HEK293T (cell line): ENCODE measurements around the gene SFI1.
A peak's percentile ranks its signal among the peaks of the same experiment; 100 is the strongest.
"Not testable (repeated sequence)": the region's sequence is repeated elsewhere in the genome, so short reads cannot be mapped to it uniquely, and the experiment has no call there.

Experiments
- CTCF ChIA-PET: fragments of 350-600 bp; formaldehyde crosslinking; extraction: SDS; loops from one replicate; lab custom pipeline; 2021; ENCODE audit warnings: antibody characterized with exemption, inconsistent platforms; lab: Yijun Ruan, JAX
- POLR2A ChIA-PET: fragments of 350-600 bp; formaldehyde crosslinking; extraction: SDS; loops from one replicate; lab custom pipeline; 2020; ENCODE audit warnings: antibody characterized with exemption, inconsistent platforms; lab: Yijun Ruan, JAX
- DNase-seq: peaks from one replicate; pipeline ENCODE4 v3.0.0; 2012; ENCODE audit warnings: mixed read lengths; ENCODE audit errors: extremely low spot score
- ARNT ChIP-seq: fragments of 450-650 bp; IDR thresholded peaks from 2 replicates; pipeline ENCODE4 v1.6.1; 2017; ENCODE audit warnings: mild to moderate bottlenecking
- BHLHE40 ChIP-seq: fragments of 450-650 bp; IDR thresholded peaks from 2 replicates; pipeline ENCODE4 v1.6.1; 2016; ENCODE audit warnings: mild to moderate bottlenecking, moderate library complexity, borderline replicate concordance
- CTBP1 ChIP-seq: fragments of 450-650 bp; IDR thresholded peaks from 2 replicates; pipeline ENCODE4 v1.6.1; 2016; ENCODE audit warnings: borderline replicate concordance
- ELF4 ChIP-seq: fragments of 450-650 bp; IDR thresholded peaks from 2 replicates; pipeline ENCODE4 v1.6.1; 2017; ENCODE audit warnings: antibody characterized with exemption
- FOXA1 ChIP-seq: fragments of 450-650 bp; IDR thresholded peaks from 2 replicates; pipeline ENCODE4 v1.6.1; 2016; ENCODE audit warnings: mild to moderate bottlenecking
- FOXK2 ChIP-seq: fragments of 450-650 bp; IDR thresholded peaks from 2 replicates; pipeline ENCODE4 v1.6.1; 2016; ENCODE audit warnings: mild to moderate bottlenecking
- FOXM1 ChIP-seq: fragments of 450-650 bp; IDR thresholded peaks from 2 replicates; pipeline ENCODE4 v1.6.1; 2017; ENCODE audit warnings: mild to moderate bottlenecking, borderline replicate concordance
- HDGF ChIP-seq: fragments of 450-650 bp; IDR thresholded peaks from 2 replicates; pipeline ENCODE4 v1.6.1; 2017; ENCODE audit warnings: antibody characterized with exemption, borderline replicate concordance
- L3MBTL2 ChIP-seq: fragments of 450-650 bp; conservative IDR thresholded peaks from 2 replicates; pipeline ENCODE4 v1.6.1; 2016; ENCODE audit warnings: mild to moderate bottlenecking
- LEF1 ChIP-seq: fragments of 450-650 bp; IDR thresholded peaks from 2 replicates; pipeline ENCODE4 v1.6.1; 2017; ENCODE audit warnings: mild to moderate bottlenecking, borderline replicate concordance
- NFRKB ChIP-seq: fragments of 450-650 bp; IDR thresholded peaks from 2 replicates; pipeline ENCODE4 v1.6.1; 2016; ENCODE audit warnings: mild to moderate bottlenecking, moderate library complexity
- PKNOX1 ChIP-seq: fragments of 450-650 bp; IDR thresholded peaks from 2 replicates; pipeline ENCODE4 v1.6.1; 2016
- SP1 ChIP-seq: fragments of 450-650 bp; IDR thresholded peaks from 2 replicates; pipeline ENCODE4 v1.6.1; 2017
- SUZ12 ChIP-seq: fragments of 450-650 bp; IDR thresholded peaks from 2 replicates; pipeline ENCODE4 v1.6.1; 2016; ENCODE audit warnings: mild to moderate bottlenecking
- TARDBP ChIP-seq: fragments of 450-650 bp; IDR thresholded peaks from 2 replicates; pipeline ENCODE4 v1.6.1; 2016
- ZNF384 ChIP-seq: fragments of 450-650 bp; IDR thresholded peaks from 2 replicates; pipeline ENCODE4 v1.6.1; 2016

Gene SFI1

GRCh38 chr22:31495343-31495742 is 993 bp upstream of the SFI1 start:
- POLR2A ChIA-PET: interaction anchor here (1.0 to 1.2 kb wide), 2 partner anchors 38 to 148 kb away, joined by 3 to 4 read pairs; no protein-coding TSS in a partner anchor
- TF ChIP-seq ELF4 (no peak), FOXA1 (no peak)
- no peak for DNase-seq
- CTCF ChIA-PET: no interaction called here

DNA sequence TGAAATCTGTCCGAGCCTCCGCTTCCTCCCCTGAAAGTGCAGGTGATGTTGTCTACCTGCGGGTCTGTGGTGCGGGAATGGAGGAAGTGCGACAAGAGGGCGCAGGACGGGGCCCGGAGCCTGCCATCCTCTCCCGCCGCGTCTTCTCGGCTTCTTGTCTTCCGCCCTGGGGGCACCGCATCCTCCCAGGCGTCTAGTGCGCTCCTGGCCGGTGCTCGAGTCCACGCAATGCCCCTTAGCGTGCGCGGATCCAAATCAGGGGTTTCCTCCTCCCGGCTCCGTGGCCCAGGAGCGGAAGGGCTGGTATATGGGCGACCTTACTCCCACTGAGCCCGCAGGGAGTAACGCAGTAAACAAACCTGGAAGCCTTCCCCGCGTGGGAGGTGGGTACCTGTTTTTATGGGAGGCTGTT is 405 bp downstream of the SFI1 start:
- ChIA-PET CTCF (no interaction called here), POLR2A (no interaction called here)
- DNase-seq: peak; percentile 46
- TF ChIP-seq TARDBP (peak; percentile 32; the same call in 1 of the 2 replicates), L3MBTL2 (no peak)

GRCh38 chr22:31497148-31497938 is 1.0 kb downstream of the SFI1 start:
- CTCF ChIA-PET: no interaction called here
- DNase-seq: no peak
- POLR2A ChIA-PET: no interaction called here
- TF ChIP-seq TARDBP (0 out of 2 replicates have a peak, but pooled peaks have one; percentile 1), NFRKB (no peak)

DNA sequence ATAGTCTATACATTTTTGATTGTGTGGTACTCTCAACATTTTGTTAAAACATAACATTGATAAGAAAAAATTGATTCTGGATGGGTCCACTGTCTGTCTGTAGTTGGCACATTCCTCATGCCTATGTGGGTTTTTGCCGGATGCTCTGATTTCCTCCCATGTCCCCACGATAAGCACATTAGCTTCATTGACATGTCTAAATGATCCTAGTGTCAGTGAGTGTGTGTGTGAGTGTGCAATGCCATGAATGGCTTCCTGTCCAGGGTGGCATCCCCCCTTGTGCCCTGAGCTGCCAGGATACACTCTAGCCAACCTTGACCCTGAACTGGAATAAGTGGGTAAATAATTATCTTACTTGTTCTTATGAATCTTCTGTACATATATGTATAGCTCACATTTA is 5.4 kb downstream of the SFI1 start:
- DNase-seq: no peak
- POLR2A ChIA-PET: no interaction called here
- TF ChIP-seq BHLHE40: no peak
- TF ChIP-seq FOXM1: no peak
- no peak for TF ChIP-seq LEF1
- no peak for TF ChIP-seq CTBP1
- CTCF ChIA-PET: no interaction called here

DNA sequence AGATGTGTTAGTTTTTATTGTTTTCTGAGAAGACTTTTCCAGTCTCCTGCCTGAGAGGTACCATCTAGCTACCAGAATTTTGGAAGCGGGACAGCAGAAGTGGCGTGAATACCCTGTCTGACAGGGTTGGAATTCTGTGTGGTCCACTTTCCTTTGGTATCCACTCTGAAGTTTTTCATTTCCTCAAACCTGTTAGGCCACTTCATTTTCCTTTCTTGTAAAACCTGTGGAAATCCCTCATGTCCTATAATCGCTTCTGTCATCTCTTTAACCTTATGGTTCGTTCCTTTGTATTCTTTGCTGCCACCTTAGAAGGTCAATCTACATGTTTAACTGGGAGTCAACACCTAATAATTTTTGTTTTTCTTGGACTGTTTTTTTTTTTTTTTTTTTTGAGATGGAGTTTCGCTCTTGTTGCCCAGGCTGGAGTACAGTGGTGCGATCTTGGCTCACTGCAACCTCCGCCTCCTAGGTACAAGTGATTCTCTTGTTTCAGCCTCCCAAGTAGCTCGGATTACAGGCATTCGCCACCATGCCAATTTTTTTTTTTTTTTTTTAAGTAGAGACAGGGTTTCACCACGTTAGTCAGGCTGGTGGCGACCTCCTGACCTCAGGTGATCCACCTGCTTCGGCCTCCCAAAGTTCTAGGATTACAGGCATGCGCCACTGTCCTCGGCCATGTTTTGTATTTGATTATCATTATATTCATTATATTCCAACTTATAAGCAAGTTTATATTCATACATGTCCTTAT is 7.1 kb downstream of the SFI1 start:
- POLR2A ChIA-PET: no interaction called here
- DNase-seq: no peak
- CTCF ChIA-PET: no interaction called here
- TF ChIP-seq ARNT (no peak), CTBP1 (no peak), NFRKB (no peak), TARDBP (no peak), ZNF384 (peak; percentile 72), FOXM1 (no peak), LEF1 (no peak)

GRCh38 chr22:31504282-31504681 is 7.9 kb downstream of the SFI1 start:
- ChIA-PET POLR2A (no interaction called here), CTCF (no interaction called here)
- DNase-seq: no peak
- TF ChIP-seq PKNOX1: no peak
- TF ChIP-seq FOXK2: no peak
- no peak for TF ChIP-seq LEF1
- TF ChIP-seq HDGF: no peak
- no peak for TF ChIP-seq TARDBP
- no peak for TF ChIP-seq CTBP1
- no peak for TF ChIP-seq L3MBTL2
- no peak for TF ChIP-seq ELF4
- no peak for TF ChIP-seq SP1
- TF ChIP-seq FOXA1: no peak
- TF ChIP-seq FOXM1: no peak
- TF ChIP-seq BHLHE40: no peak
- TF ChIP-seq NFRKB: no peak
- TF ChIP-seq SUZ12: no peak
- TF ChIP-seq ARNT: no peak

DNA sequence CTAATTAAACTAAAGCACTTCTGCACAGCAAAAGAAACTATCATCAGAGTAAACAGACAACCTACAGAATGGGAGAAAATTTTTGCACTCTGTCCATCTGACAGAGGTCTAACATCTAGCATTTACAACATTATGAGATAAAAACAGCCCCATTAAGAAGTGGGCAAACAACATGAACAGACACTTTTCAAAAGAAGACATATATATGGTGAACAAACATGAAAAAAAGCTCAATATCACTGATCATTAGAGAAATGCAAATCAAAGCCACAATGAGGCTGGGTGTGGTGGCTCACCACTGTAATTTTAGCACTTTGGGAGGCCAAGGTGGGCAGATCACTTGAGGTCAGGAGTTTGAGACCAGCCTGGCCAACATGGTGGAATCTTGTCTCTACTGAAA is 11.2 kb downstream of the SFI1 start:
- DNase-seq, POLR2A ChIA-PET, CTCF ChIA-PET: not testable (repeated sequence)

DNA sequence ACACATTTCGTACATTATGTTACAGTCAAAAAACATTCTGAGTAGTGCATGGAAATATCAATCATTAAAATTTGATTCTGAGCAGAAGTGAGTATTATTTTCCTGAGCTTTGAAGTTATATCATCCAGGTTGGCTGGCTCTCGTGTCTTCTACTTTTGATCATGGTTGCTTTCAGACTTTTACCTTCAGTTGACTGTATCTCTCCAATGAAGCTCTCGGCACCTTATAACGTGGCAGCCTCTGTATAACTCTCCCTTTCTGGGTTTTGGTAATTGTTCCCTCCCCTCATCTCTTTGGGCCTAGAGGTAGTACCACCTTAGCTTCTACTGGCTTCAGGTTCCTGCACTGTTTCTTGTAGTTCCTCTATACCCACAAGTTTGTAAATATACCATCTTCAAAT is 12.2 kb downstream of the SFI1 start:
- POLR2A ChIA-PET: interaction anchor here (1.4 kb wide), 1 partner anchor 18 kb away, joined by 3 read pairs; no protein-coding TSS in a partner anchor
- CTCF ChIA-PET: no interaction called here
- no peak for DNase-seq
- no peak for TF ChIP-seq PKNOX1
- no peak for TF ChIP-seq LEF1
- TF ChIP-seq L3MBTL2: no peak
- no peak for TF ChIP-seq TARDBP
- no peak for TF ChIP-seq ELF4
- TF ChIP-seq FOXA1: no peak
- TF ChIP-seq CTBP1: no peak
- no peak for TF ChIP-seq FOXM1
- TF ChIP-seq SUZ12: no peak
- TF ChIP-seq HDGF: no peak
